DND-41 (cell line): ENCODE data around the gene DGKZ.

Experiments used
- ATAC-seq: fragments of 200-7000 bp; cut with Tn5 transposase; 3 replicates; pipeline ENCODE4 v1.9.1; 2021; ENCODE audit warnings: low read depth; ENCODE audit not compliant: insufficient read depth
- DNase-seq: peaks from one replicate; pipeline ENCODE4 v3.0.0-alpha.2; 2020
- H2AFZ ChIP-seq: 2 replicates; pipeline ENCODE4 v1.6.0; 2012; ENCODE audit warnings: low read depth, low read length
- H3K27ac ChIP-seq: 2 replicates; pipeline ENCODE4 v1.5.1; 2012; ENCODE audit warnings: low read length, inconsistent platforms
- H3K27me3 ChIP-seq: fragments of 200-600 bp; sonication (generic); 2 replicates; pipeline ENCODE4 v1.6.0; 2012; ENCODE audit warnings: low read length, mild to moderate bottlenecking, inconsistent platforms; ENCODE audit not compliant: insufficient read depth, poor library complexity
- H3K36me3 ChIP-seq: 2 replicates; pipeline ENCODE4 v1.5.1; 2012; ENCODE audit warnings: low read length, inconsistent platforms; ENCODE audit not compliant: insufficient read depth
- H3K4me1 ChIP-seq: 2 replicates; pipeline ENCODE4 v1.5.1; 2012; ENCODE audit warnings: mild to moderate bottlenecking, low read length; ENCODE audit not compliant: insufficient read depth
- H3K4me2 ChIP-seq: 2 replicates; pipeline ENCODE4 v1.6.0; 2012; ENCODE audit warnings: mild to moderate bottlenecking, moderate library complexity, low read length, inconsistent platforms; ENCODE audit not compliant: insufficient read depth
- H3K4me3 ChIP-seq, 2 experiments: fragments of 200-600 bp in 1 of 2; shearing (Covaris generic) in 1 of 2; 2 replicates each; pipeline ENCODE4 v1.5.1; 2012 to 2016; ENCODE audit warnings: inconsistent platforms in 2 of 2, low read length in 2 of 2, mild to moderate bottlenecking in 2 of 2, low read depth in 1 of 2, moderate library complexity in 1 of 2
- H3K79me2 ChIP-seq: 2 replicates; pipeline ENCODE4 v1.6.0; 2012; ENCODE audit warnings: low read length, inconsistent platforms; ENCODE audit not compliant: insufficient read depth
- H3K9ac ChIP-seq: 2 replicates; pipeline ENCODE4 v1.6.0; 2012; ENCODE audit warnings: low read depth, mild to moderate bottlenecking, inconsistent platforms, low read length, moderate library complexity
- H3K9me3 ChIP-seq: 2 replicates; pipeline ENCODE4 v1.5.1; 2012; ENCODE audit warnings: low read length, moderate library complexity, mild to moderate bottlenecking, inconsistent platforms; ENCODE audit not compliant: insufficient read depth, severe bottlenecking
- H4K20me1 ChIP-seq: 2 replicates; pipeline ENCODE4 v1.6.0; 2012; ENCODE audit warnings: low read length; ENCODE audit not compliant: insufficient read depth
- EZH2 ChIP-seq: IDR thresholded peaks from 3 replicates; pipeline ENCODE4 v1.6.1; 2012; ENCODE audit warnings: borderline replicate concordance, low read depth, mild to moderate bottlenecking, moderate library complexity, low read length, inconsistent platforms; ENCODE audit not compliant: severe bottlenecking
- TF ChIP-seq, protein P1 (sequence below): IDR thresholded peaks from 2 replicates; pipeline ENCODE4 v1.5.1; 2012; ENCODE audit warnings: borderline replicate concordance, low read length, moderate library complexity, mild to moderate bottlenecking; ENCODE audit not compliant: poor library complexity, severe bottlenecking; ENCODE audit errors: extremely low read depth

The DGKZ gene

GRCh38 chr11:46380340-46381047 lies 33.2 kb downstream of the DGKZ start:
- H3K27me3 ChIP-seq, result peaks cover 33% of the 10 kb centered on the region
- peaks cover 29% of the 10 kb centered on the region for H4K20me1 ChIP-seq
- no peak overlapping the region for H2AFZ ChIP-seq
- H3K4me3 ChIP-seq, result peak overlapping the region in 1 of 2 experiments; percentile 45; a peak in 3 of 4 replicates
- ATAC-seq (peak; percentile 38), DNase-seq (peak; percentile 36)
- peaks cover 36% of the 10 kb centered on the region for H3K36me3 ChIP-seq
- TF ChIP-seq, protein P1, sequence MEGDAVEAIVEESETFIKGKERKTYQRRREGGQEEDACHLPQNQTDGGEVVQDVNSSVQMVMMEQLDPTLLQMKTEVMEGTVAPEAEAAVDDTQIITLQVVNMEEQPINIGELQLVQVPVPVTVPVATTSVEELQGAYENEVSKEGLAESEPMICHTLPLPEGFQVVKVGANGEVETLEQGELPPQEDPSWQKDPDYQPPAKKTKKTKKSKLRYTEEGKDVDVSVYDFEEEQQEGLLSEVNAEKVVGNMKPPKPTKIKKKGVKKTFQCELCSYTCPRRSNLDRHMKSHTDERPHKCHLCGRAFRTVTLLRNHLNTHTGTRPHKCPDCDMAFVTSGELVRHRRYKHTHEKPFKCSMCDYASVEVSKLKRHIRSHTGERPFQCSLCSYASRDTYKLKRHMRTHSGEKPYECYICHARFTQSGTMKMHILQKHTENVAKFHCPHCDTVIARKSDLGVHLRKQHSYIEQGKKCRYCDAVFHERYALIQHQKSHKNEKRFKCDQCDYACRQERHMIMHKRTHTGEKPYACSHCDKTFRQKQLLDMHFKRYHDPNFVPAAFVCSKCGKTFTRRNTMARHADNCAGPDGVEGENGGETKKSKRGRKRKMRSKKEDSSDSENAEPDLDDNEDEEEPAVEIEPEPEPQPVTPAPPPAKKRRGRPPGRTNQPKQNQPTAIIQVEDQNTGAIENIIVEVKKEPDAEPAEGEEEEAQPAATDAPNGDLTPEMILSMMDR, result no peak
- TF ChIP-seq EZH2, result no peak
- H3K79me2 ChIP-seq, result no peaks in the 10 kb centered on the region
- H3K9ac ChIP-seq, result peak overlapping the region; percentile 39; the same call in 1 of the 2 replicates
- no peaks in the 10 kb centered on the region for H3K9me3 ChIP-seq
- no peak overlapping the region for H3K27ac ChIP-seq
- H3K4me1 ChIP-seq, result peaks cover 22% of the 10 kb centered on the region
- H3K4me2 ChIP-seq, result peak overlapping the region; percentile 70

- Histone ChIP-seq H3K27me3 (peaks cover 33% of the 10 kb centered on the region), H2AFZ (peak within 1 kb of the TSS; percentile 27), H3K4me1 (peaks cover 22% of the 10 kb centered on the region), H3K27ac (no peak within 1 kb of the TSS), H3K4me3 (peak within 1 kb of the TSS; percentile 12 to 48; a peak in 3 of 4 replicates), H3K4me2 (peak within 1 kb of the TSS; percentile 70), H3K9me3 (no peaks in the 10 kb centered on the region), H3K36me3 (peaks cover 28% of the 10 kb centered on the region), H3K9ac (peak within 1 kb of the TSS; percentile 39; the same call in 1 of the 2 replicates), H3K79me2 (no peaks in the 10 kb centered on the region), H4K20me1 (peaks cover 29% of the 10 kb centered on the region)
- DNase-seq (peak; percentile 39), ATAC-seq (peak; percentile 46)
- TF ChIP-seq, protein P1, result no peak
- peak; percentile 98 for TF ChIP-seq EZH2
Measured at GRCh38 chr11:46381048-46381818, 34.0 kb downstream of the DGKZ start, which contains the start of gene MDK. TSS of gene MDK (plus strand) at chr11:46381669. CDS start at chr11:46382058, 389 bp downstream.

GRCh38 chr11:46381819-46382645 lies 34.8 kb downstream of the DGKZ start:
- peak overlapping the region; percentile 24; the same call in 1 of the 2 replicates for H3K9ac ChIP-seq
- peaks cover 33% of the 10 kb centered on the region for H3K27me3 ChIP-seq
- peaks cover 21% of the 10 kb centered on the region for H3K36me3 ChIP-seq
- H2AFZ ChIP-seq, result peak overlapping the region; percentile 27
- H3K4me1 ChIP-seq, result peaks cover 22% of the 10 kb centered on the region
- H4K20me1 ChIP-seq, result peaks cover 29% of the 10 kb centered on the region
- ATAC-seq (peak; percentile 53), DNase-seq (peak; percentile 39)
- TF ChIP-seq, protein P1, result no peak
- peak; percentile 95 for TF ChIP-seq EZH2
- H3K4me3 ChIP-seq, result peak overlapping the region in 1 of 2 experiments; percentile 48; a peak in 2 of 4 replicates
- no peaks in the 10 kb centered on the region for H3K79me2 ChIP-seq
- H3K9me3 ChIP-seq, result no peaks in the 10 kb centered on the region
- no peak overlapping the region for H3K27ac ChIP-seq
- H3K4me2 ChIP-seq, result peak overlapping the region; percentile 70
